CD4-positive, alpha-beta T cell (primary cell): ENCODE measurements around the gene KDELR3. TPM values are rescaled to one million over a fixed set of nuclear protein-coding genes. Genes with fewer than 3 reads are reported as not detected.

Experiments
- ATAC-seq: fragments of 200-7000 bp; cut with Tn5 transposase; one replicate; pipeline ENCODE4 v1.10.0; 2022; ENCODE audit warnings: mild to moderate bottlenecking; ENCODE audit not compliant: poor library complexity
- CTCF ChIA-PET: fragments of 350-600 bp; sonication (Branson Sonifier 250); formaldehyde crosslinking; loops from one replicate; lab custom pipeline; 2021; ENCODE audit warnings: antibody characterized with exemption, inconsistent platforms; lab: Charles Lee
- POLR2A ChIA-PET: fragments of 350-600 bp; sonication (Branson Sonifier 250); formaldehyde crosslinking; loops from one replicate; lab custom pipeline; 2021; ENCODE audit warnings: antibody characterized with exemption, inconsistent platforms; lab: Charles Lee
- DNase-seq, 14 experiments: peaks; one replicate each; pipeline ENCODE4 v3.0.0-alpha.2; 2013 to 2020; ENCODE audit warnings: mixed read lengths in 2 of 14
- H3K27ac ChIP-seq, 2 donors: one replicate each; pipeline versions ENCODE4 v1.5.1 to v1.7.0; 2013; ENCODE audit warnings: low read length in 2 of 2, low read depth in 1 of 2, mild to moderate bottlenecking in 1 of 2
- H3K27me3 ChIP-seq, 2 experiments: 1 replicate in 1 of 2; 2 replicates in 1 of 2; pipeline versions ENCODE4 v1.6.1 to v1.7.0; 2013; ENCODE audit warnings: low read length in 2 of 2, control low read depth in 1 of 2, mild to moderate bottlenecking in 1 of 2, moderate library complexity in 1 of 2; ENCODE audit not compliant: insufficient read depth in 2 of 2, control insufficient read depth in 1 of 2
- H3K36me3 ChIP-seq: one replicate; pipeline ENCODE4 v1.6.1; 2013; ENCODE audit warnings: low read length, control low read depth; ENCODE audit not compliant: insufficient read depth
- H3K4me1 ChIP-seq: one replicate; pipeline ENCODE4 v1.6.1; 2013; ENCODE audit warnings: low read length, control low read depth; ENCODE audit not compliant: insufficient read depth
- H3K4me3 ChIP-seq: one replicate; pipeline ENCODE4 v1.5.1; 2013; ENCODE audit warnings: mild to moderate bottlenecking, low read length, moderate library complexity
- H3K9me3 ChIP-seq, 2 experiments: 1 replicate in 1 of 2; 2 replicates in 1 of 2; pipeline versions ENCODE4 v1.6.1 to v1.7.0; 2013; ENCODE audit warnings: low read length in 2 of 2, mild to moderate bottlenecking in 2 of 2, control low read depth in 1 of 2, moderate library complexity in 1 of 2; ENCODE audit not compliant: control insufficient read depth in 1 of 2, insufficient read depth in 1 of 2
- H3K27ac Mint-ChIP-seq: one replicate; pipeline ENCODE4 v1.8.0; 2020; ENCODE audit warnings: mixed read lengths
- H3K27me3 Mint-ChIP-seq: one replicate; pipeline ENCODE4 v1.8.0; 2021; ENCODE audit warnings: mixed read lengths
- H3K36me3 Mint-ChIP-seq: one replicate; pipeline ENCODE4 v1.8.0; 2021; ENCODE audit warnings: low read depth, mixed read lengths
- H3K4me1 Mint-ChIP-seq: one replicate; pipeline ENCODE4 v1.8.0; 2021; ENCODE audit warnings: low read depth, mixed read lengths
- H3K4me3 Mint-ChIP-seq: one replicate; pipeline ENCODE4 v1.8.0; 2020; ENCODE audit warnings: mild to moderate bottlenecking, mixed read lengths
- H3K9me3 Mint-ChIP-seq: one replicate; pipeline ENCODE4 v1.8.0; 2020; ENCODE audit warnings: mixed read lengths
- CTCF ChIP-seq: fragments of 200-600 bp; IDR thresholded peaks from one replicate; pipeline ENCODE4 v1.8.0; 2022; ENCODE audit warnings: antibody characterized with exemption, mild to moderate bottlenecking
- intact Hi-C, 2 experiments: fragments of 100-400 bp; cut with DNase I in 1 of 2; cut with micrococcal nuclease in 1 of 2; formaldehyde crosslinking; loops; one replicate each; pipeline versions ENCODE4 v1.15.1 to v1.9.0; 2023 to 2025; cut with DNase I, micrococcal nuclease
- total RNA-seq, 174 experiments: library from RNA in 2 of 174; stranded (reverse) in 2 of 174; gene quantifications; one replicate each; pipeline ENCODE4 v1.2.3 and lab custom pipeline; 2021 to 2026

KDELR3 gene
- total RNA-seq, 2 experiments from 2014 or later, result not detected

- CTCF ChIA-PET, result no interaction called here
- H3K36me3 Mint-ChIP-seq, result peaks cover 35% of the 10 kb centered on the region
Measured at GRCh38 chr22:38479096-38479837, 11.4 kb downstream of the KDELR3 start.

GRCh38 chr22:38481162-38481870 lies 13.4 kb downstream of the KDELR3 start:
- Mint-ChIP-seq H3K27me3 (no peaks in the 10 kb centered on the region), H3K4me3 (no peak overlapping the region), H3K9me3 (no peaks in the 10 kb centered on the region), H3K36me3 (peaks cover 56% of the 10 kb centered on the region), H3K4me1 (peaks cover 37% of the 10 kb centered on the region), H3K27ac (peak overlapping the region; percentile 50)
- Histone ChIP-seq H3K36me3 (peaks cover 67% of the 10 kb centered on the region), H3K27ac (no peak overlapping the region), H3K9me3 (no peaks in the 10 kb centered on the region), H3K4me1 (peaks cover 5% of the 10 kb centered on the region), H3K4me3 (no peak overlapping the region), H3K27me3 (no peaks in the 10 kb centered on the region)
- intact Hi-C loops, result no loop called here
- no peak for DNase-seq
- TF ChIP-seq CTCF, result no peak
- ChIA-PET CTCF (no interaction called here), POLR2A (interaction anchor here (0.6 to 2.9 kb wide), 7 partner anchors 9 to 201 kb away, joined by 3 to 13 read pairs (median 4); partner anchors contain the start of gene TOMM22)
- no peak for ATAC-seq

More at GRCh38 chr22:38479096-38479837, 11.4 kb downstream of the KDELR3 start:
- Mint-ChIP-seq H3K9me3 (no peaks in the 10 kb centered on the region), H3K4me3 (no peak overlapping the region), H3K27me3 (no peaks in the 10 kb centered on the region), H3K4me1 (peaks cover 18% of the 10 kb centered on the region), H3K27ac (peak overlapping the region; percentile 24)
- POLR2A ChIA-PET, result interaction anchor here (0.6 to 2.9 kb wide), 2 partner anchors 23 to 272 kb away, joined by 3 to 13 read pairs; no protein-coding TSS in a partner anchor
- DNase-seq, result no peak
- Histone ChIP-seq H3K27ac (no peak overlapping the region), H3K36me3 (peaks cover 47% of the 10 kb centered on the region), H3K4me3 (no peak overlapping the region), H3K27me3 (no peaks in the 10 kb centered on the region), H3K4me1 (peaks cover 3% of the 10 kb centered on the region), H3K9me3 (no peaks in the 10 kb centered on the region)
- no peak for TF ChIP-seq CTCF
- ATAC-seq, result no peak
- intact Hi-C loops, result no loop called here

- no peak overlapping the region for H3K4me3 Mint-ChIP-seq
- no peaks in the 10 kb centered on the region for H3K27me3 Mint-ChIP-seq
- Histone ChIP-seq H3K27ac (no peak overlapping the region), H3K4me1 (peaks cover 5% of the 10 kb centered on the region), H3K4me3 (no peak overlapping the region), H3K36me3 (peaks cover 73% of the 10 kb centered on the region), H3K9me3 (no peaks in the 10 kb centered on the region), H3K27me3 (no peaks in the 10 kb centered on the region)
- DNase-seq (no peak), ATAC-seq (no peak)
- TF ChIP-seq CTCF, result no peak
- H3K36me3 Mint-ChIP-seq, result peaks cover 62% of the 10 kb centered on the region
- intact Hi-C loops, result no loop called here
- H3K4me1 Mint-ChIP-seq, result peaks cover 42% of the 10 kb centered on the region
- ChIA-PET CTCF (no interaction called here), POLR2A (interaction anchor here (0.6 to 2.9 kb wide), 5 partner anchors 8 to 30 kb away, joined by 3 to 13 read pairs (median 5); no protein-coding TSS in a partner anchor)
- H3K27ac Mint-ChIP-seq, result peak overlapping the region; percentile 53
- no peaks in the 10 kb centered on the region for H3K9me3 Mint-ChIP-seq
Measured at GRCh38 chr22:38481871-38482332, 14.0 kb downstream of the KDELR3 start.
